ENCODE results near the gene MROH2A. TPM values are rescaled to one million over a fixed set of nuclear protein-coding genes. Genes with fewer than 3 reads are reported as not detected.

Gene MROH2A
- total RNA-seq, 1 experiment from 2014 or later = not detected

DNA sequence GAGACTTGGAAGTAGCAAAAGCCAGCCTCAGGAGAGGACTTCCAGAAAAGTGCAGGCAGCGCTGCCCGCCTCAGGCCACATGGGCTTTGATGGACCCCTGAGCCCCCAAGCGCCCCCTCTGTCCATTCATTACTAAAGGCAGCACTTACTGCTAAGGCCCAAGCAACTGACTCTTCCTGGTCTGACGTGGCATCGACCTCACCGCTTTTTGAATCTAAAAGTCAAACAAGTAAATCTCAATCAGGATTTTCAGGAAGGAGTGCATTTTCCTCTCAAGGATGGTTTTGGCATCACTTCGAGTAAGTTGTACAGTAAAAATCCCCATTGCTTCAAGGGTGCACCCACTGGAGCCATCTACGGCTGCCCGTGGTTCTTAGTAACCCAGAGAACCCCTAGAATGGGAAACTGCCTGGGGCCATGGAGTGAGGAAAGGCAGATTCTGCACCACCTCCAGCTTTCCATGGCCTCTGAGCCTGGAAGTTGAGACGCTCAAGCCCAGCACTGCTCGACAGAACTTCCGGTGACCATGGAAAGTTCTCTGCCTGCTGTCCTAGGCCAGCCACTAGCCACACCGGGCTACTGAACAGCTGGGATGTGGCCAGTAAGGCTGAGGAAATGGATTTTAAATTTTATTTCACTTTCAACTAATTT, 69.2 kb downstream of the MROH2A start:
- H3K36me3 ChIP-seq (ENCODE audit: control insufficient read depth in 1 of 2, insufficient read depth in 2 of 2, low read length in 2 of 2) = peaks cover 79 to 96% of the 10 kb centered on the region in 2 experiments
- peaks cover 99% of the 10 kb centered on the region for H3K79me2 ChIP-seq (ENCODE audit: insufficient read depth, low read length)
- RAD21 ChIA-PET (ENCODE audit: low non-redundant PET in 1 of 2, low total read pairs in 2 of 2, uncharacterized antibody in 2 of 2, unreplicated experiment in 2 of 2) = no interaction called here
- intact Hi-C loops (cut with micrococcal nuclease) = no loop called here
- H3K9ac ChIP-seq (ENCODE audit: low read length) = no peak overlapping the region
- POLR2A ChIA-PET = no interaction called here
- no peak for TF ChIP-seq POLR2AphosphoS5 (IDR thresholded peaks at IDR 0.05; ENCODE audit: low read depth, low read length)
- no peak for TF ChIP-seq ELF1 (IDR thresholded peaks at IDR 0.05; ENCODE audit: borderline replicate concordance, low read depth)
- no peak for TF ChIP-seq JUND (IDR thresholded peaks at IDR 0.05)
- no peak for TF ChIP-seq TCF7L2 (IDR thresholded peaks at IDR 0.05; ENCODE audit: borderline replicate concordance, extremely low read depth, insufficient read depth, insufficient read length)
- TF ChIP-seq EZH2 (IDR thresholded peaks at IDR 0.05) = no peak
- TF ChIP-seq, protein P1, sequence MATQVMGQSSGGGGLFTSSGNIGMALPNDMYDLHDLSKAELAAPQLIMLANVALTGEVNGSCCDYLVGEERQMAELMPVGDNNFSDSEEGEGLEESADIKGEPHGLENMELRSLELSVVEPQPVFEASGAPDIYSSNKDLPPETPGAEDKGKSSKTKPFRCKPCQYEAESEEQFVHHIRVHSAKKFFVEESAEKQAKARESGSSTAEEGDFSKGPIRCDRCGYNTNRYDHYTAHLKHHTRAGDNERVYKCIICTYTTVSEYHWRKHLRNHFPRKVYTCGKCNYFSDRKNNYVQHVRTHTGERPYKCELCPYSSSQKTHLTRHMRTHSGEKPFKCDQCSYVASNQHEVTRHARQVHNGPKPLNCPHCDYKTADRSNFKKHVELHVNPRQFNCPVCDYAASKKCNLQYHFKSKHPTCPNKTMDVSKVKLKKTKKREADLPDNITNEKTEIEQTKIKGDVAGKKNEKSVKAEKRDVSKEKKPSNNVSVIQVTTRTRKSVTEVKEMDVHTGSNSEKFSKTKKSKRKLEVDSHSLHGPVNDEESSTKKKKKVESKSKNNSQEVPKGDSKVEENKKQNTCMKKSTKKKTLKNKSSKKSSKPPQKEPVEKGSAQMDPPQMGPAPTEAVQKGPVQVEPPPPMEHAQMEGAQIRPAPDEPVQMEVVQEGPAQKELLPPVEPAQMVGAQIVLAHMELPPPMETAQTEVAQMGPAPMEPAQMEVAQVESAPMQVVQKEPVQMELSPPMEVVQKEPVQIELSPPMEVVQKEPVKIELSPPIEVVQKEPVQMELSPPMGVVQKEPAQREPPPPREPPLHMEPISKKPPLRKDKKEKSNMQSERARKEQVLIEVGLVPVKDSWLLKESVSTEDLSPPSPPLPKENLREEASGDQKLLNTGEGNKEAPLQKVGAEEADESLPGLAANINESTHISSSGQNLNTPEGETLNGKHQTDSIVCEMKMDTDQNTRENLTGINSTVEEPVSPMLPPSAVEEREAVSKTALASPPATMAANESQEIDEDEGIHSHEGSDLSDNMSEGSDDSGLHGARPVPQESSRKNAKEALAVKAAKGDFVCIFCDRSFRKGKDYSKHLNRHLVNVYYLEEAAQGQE (IDR thresholded peaks at IDR 0.05; ENCODE audit: low read depth) = no peak
- no peak for TF ChIP-seq ZNF274 (IDR thresholded peaks at IDR 0.05; ENCODE audit: low read depth, low read length)
- TF ChIP-seq, protein P2, sequence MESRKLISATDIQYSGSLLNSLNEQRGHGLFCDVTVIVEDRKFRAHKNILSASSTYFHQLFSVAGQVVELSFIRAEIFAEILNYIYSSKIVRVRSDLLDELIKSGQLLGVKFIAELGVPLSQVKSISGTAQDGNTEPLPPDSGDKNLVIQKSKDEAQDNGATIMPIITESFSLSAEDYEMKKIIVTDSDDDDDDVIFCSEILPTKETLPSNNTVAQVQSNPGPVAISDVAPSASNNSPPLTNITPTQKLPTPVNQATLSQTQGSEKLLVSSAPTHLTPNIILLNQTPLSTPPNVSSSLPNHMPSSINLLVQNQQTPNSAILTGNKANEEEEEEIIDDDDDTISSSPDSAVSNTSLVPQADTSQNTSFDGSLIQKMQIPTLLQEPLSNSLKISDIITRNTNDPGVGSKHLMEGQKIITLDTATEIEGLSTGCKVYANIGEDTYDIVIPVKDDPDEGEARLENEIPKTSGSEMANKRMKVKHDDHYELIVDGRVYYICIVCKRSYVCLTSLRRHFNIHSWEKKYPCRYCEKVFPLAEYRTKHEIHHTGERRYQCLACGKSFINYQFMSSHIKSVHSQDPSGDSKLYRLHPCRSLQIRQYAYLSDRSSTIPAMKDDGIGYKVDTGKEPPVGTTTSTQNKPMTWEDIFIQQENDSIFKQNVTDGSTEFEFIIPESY (IDR thresholded peaks at IDR 0.05; ENCODE audit: extremely low read depth, insufficient replicate concordance, low read length) = no peak
- no peak for TF ChIP-seq SIN3A (IDR thresholded peaks at IDR 0.05; ENCODE audit: low read depth)
- TF ChIP-seq, protein P3, sequence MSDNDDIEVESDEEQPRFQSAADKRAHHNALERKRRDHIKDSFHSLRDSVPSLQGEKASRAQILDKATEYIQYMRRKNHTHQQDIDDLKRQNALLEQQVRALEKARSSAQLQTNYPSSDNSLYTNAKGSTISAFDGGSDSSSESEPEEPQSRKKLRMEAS (IDR thresholded peaks at IDR 0.05) = no peak
- no peak for TF ChIP-seq FOSL1 (IDR thresholded peaks at IDR 0.05; ENCODE audit: low read depth)
- no peak for TF ChIP-seq EZH2phosphoT487 (IDR thresholded peaks at IDR 0.05; ENCODE audit: borderline replicate concordance)
- TF ChIP-seq, protein P4, sequence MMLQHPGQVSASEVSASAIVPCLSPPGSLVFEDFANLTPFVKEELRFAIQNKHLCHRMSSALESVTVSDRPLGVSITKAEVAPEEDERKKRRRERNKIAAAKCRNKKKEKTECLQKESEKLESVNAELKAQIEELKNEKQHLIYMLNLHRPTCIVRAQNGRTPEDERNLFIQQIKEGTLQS (IDR thresholded peaks at IDR 0.05) = no peak
- no peak for TF ChIP-seq SRF (IDR thresholded peaks at IDR 0.05; ENCODE audit: low read depth)
- no peak for TF ChIP-seq SP1 (IDR thresholded peaks at IDR 0.05; ENCODE audit: low read depth)
- no peak for TF ChIP-seq RAD21 (IDR thresholded peaks at IDR 0.05; ENCODE audit: low read depth)
- TF ChIP-seq ZFX (IDR thresholded peaks at IDR 0.05) = no peak
- no peak for TF ChIP-seq CEBPB (IDR thresholded peaks at IDR 0.05; ENCODE audit: low read depth)
- H3K4me3 ChIP-seq (replicated peaks in 1 of 2; ENCODE audit: low read depth in 1 of 2, low read length in 2 of 2) = no peak overlapping the region
- no peak overlapping the region for H3K27ac ChIP-seq (ENCODE audit: low read depth, low read length)
- no peaks in the 10 kb centered on the region for H3K9me2 ChIP-seq (ENCODE audit: insufficient read depth)
- DNase-seq (ENCODE audit: low read depth, low spot score) = no peak
- no peaks in the 10 kb centered on the region for H3K27me3 ChIP-seq (ENCODE audit: insufficient read depth, low read length)
- BruUV-seq (replicated peaks) = no TSS peak
- H4K20me1 ChIP-seq (ENCODE audit: insufficient read depth) = peaks cover 10% of the 10 kb centered on the region; the same call in 1 of the 2 replicates
- H3K4me2 ChIP-seq (ENCODE audit: low read length) = no peak overlapping the region
- H3K9me3 ChIP-seq (ENCODE audit: control insufficient read depth in 1 of 2, insufficient read depth in 1 of 2, low read depth in 1 of 2, low read length in 2 of 2) = no peaks in the 10 kb centered on the region
- H2AFZ ChIP-seq (ENCODE audit: low read depth, low read length, poor library complexity, severe bottlenecking) = no peak overlapping the region
- H3K4me1 ChIP-seq (ENCODE audit: control insufficient read depth in 1 of 2, insufficient read depth in 2 of 2, low read length in 2 of 2) = no peaks in the 10 kb centered on the region
- no peak for ATAC-seq
- CTCF ChIA-PET = no interaction called here

Measured in HCT116 (cell line).